Measurements from ENCODE around the gene CDH15.

GRCh38 chr16:89173174-89173921 is 1.8 kb downstream of the CDH15 start:
- TF ChIP-seq POLR2A (IDR thresholded peaks at IDR 0.05) (no peak), CTCF (IDR thresholded peaks at IDR 0.05 in 4 of 5, conservative IDR thresholded peaks at IDR 0.05 in 1 of 5) (no peak)

Data from gastrocnemius medialis (tissue), 4 donors.